ENCODE measurements around the gene MAEA. TPM values are rescaled to one million over a fixed set of nuclear protein-coding genes. Genes with fewer than 3 reads are reported as not detected.

MAEA gene
- total RNA-seq, 1 donor, result 70.6 TPM

GRCh38 chr4:1329408-1330371 is 40.0 kb downstream of the MAEA start:
- no peaks in the 10 kb centered on the region for H3K4me1 ChIP-seq (ENCODE audit: insufficient read depth, low read length)
- no peak overlapping the region for H3K27ac ChIP-seq (ENCODE audit: low read depth, low read length)
- H3K36me3 ChIP-seq (ENCODE audit: insufficient read depth, low read length), result peaks cover 60% of the 10 kb centered on the region
- peaks cover 25% of the 10 kb centered on the region for H4K20me1 ChIP-seq (ENCODE audit: insufficient read depth, low read length)
- H3K4me3 ChIP-seq (ENCODE audit: insufficient read depth, low read length), result no peak overlapping the region
- H3K9me3 ChIP-seq (ENCODE audit: low read depth, low read length), result peaks cover 7% of the 10 kb centered on the region
- peaks cover 64% of the 10 kb centered on the region for H3K79me2 ChIP-seq (ENCODE audit: insufficient read depth, low read length)
- no peak for TF ChIP-seq CTCF (IDR thresholded peaks at IDR 0.05; ENCODE audit: extremely low read depth, low read depth, low read length)
- peak; percentile 80 for DNase-seq (ENCODE audit: insufficient read length, low spot score, missing footprints)
- no peak overlapping the region for H3K4me2 ChIP-seq (ENCODE audit: insufficient read depth, low read length)
- no peak overlapping the region for H2AFZ ChIP-seq (ENCODE audit: low read length)
- no peaks in the 10 kb centered on the region for H3K27me3 ChIP-seq (ENCODE audit: insufficient read depth, low read length)

DNA sequence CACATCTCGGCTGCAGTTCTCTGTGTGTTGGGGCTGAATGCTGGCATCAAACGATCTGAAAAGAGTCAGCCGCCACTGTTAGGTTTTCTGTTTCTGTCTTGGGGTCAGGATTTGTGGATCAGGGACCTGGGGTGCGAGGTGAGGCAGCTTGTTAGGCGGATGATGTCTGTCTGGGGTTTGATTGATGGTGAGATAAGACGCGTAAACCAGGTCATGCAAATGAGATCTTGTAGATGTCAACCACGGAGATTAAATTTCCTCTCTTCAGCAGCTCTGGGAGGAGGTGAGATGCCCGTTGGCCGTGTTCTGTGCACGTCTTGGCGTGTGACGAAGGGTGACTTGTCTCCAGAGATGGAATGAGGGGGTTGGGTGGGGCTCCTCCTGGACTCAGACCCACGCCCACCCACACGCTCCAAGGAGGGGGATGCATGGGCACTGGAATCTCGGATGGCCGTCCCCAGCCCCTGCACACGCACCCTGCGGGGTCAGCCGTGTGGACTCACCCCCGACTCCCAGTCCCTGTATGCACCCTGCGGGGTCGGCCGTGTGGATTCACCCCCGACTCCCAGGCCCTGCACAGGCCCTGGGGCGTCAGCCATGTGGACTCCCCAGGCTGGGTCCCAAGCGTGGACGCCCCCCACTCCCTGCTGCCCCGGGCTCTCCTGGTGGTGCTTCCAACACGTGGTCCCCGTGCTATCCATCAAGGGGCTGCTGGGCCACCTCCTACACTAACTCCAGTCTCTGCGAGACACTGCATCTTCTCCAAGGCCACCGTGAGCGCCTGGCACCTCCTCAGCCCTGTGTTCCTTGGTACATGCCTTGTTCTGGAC is 41.3 kb downstream of the MAEA start:
- H3K27ac ChIP-seq (ENCODE audit: low read depth, low read length), result peak overlapping the region; percentile 23
- H3K4me1 ChIP-seq (ENCODE audit: insufficient read depth, low read length), result no peaks in the 10 kb centered on the region
- no peak for TF ChIP-seq CTCF (IDR thresholded peaks at IDR 0.05; ENCODE audit: extremely low read depth, low read depth, low read length)
- H3K9me3 ChIP-seq (ENCODE audit: low read depth, low read length), result peaks cover under 1% of the 10 kb centered on the region
- H3K27me3 ChIP-seq (ENCODE audit: insufficient read depth, low read length), result no peaks in the 10 kb centered on the region
- H3K4me3 ChIP-seq (ENCODE audit: insufficient read depth, low read length), result no peak overlapping the region
- no peak overlapping the region for H3K4me2 ChIP-seq (ENCODE audit: insufficient read depth, low read length)
- DNase-seq (ENCODE audit: insufficient read length, low spot score, missing footprints), result peak; percentile 80
- H3K79me2 ChIP-seq (ENCODE audit: insufficient read depth, low read length), result peaks cover 68% of the 10 kb centered on the region
- H3K36me3 ChIP-seq (ENCODE audit: insufficient read depth, low read length), result peaks cover 58% of the 10 kb centered on the region
- no peak overlapping the region for H2AFZ ChIP-seq (ENCODE audit: low read length)
- H4K20me1 ChIP-seq (ENCODE audit: insufficient read depth, low read length), result peaks cover 12% of the 10 kb centered on the region

DNA sequence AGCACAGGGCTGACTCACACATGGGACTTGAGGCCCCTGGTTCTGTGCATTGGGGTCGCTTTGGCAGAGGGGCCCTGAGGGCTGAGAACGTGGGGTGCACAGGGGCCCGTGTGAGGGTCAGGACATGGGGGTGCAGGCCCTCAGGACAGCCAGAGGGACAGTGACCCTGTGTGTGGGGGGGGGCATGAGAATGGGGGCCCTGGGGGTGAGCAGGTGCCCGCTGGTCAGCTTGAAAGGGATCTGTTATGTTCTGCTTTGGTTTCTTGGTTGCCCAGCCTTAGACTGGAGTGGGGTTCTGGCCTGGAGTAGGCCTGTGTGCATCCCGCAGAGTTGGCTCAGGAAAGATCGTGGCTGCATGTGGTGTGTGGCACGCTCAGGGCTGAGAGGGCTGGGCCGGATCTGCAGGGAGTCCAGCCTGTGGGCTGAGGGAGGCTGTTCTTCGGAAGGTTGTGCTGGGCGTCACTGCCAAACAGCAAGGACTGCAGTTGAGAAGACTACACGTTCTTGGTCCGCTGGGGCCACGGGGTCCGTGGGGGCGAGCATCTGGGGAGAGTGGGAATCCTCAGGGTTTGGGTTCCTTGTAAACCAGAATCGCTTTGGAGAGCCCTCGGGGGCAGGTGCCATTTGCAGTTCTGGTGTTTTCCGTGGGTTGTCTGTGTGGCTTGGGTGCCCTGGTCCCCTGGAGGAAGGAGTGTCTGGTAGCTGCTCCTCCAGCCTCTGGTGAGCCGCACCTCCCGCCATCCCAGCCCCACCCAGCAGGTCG is 42.1 kb downstream of the MAEA start:
- no peak overlapping the region for H3K4me2 ChIP-seq (ENCODE audit: insufficient read depth, low read length)

More for the DNA sequence above, 42.1 kb downstream of the MAEA start:
- peak; percentile 83 for DNase-seq (ENCODE audit: insufficient read length, low spot score, missing footprints)
- H4K20me1 ChIP-seq (ENCODE audit: insufficient read depth, low read length), result peaks cover 11% of the 10 kb centered on the region
- H3K4me3 ChIP-seq (ENCODE audit: insufficient read depth, low read length), result no peak overlapping the region
- peaks cover 60% of the 10 kb centered on the region for H3K36me3 ChIP-seq (ENCODE audit: insufficient read depth, low read length)
- no peaks in the 10 kb centered on the region for H3K27me3 ChIP-seq (ENCODE audit: insufficient read depth, low read length)
- H3K4me1 ChIP-seq (ENCODE audit: insufficient read depth, low read length), result no peaks in the 10 kb centered on the region
- no peak overlapping the region for H2AFZ ChIP-seq (ENCODE audit: low read length)
- peaks cover 65% of the 10 kb centered on the region for H3K79me2 ChIP-seq (ENCODE audit: insufficient read depth, low read length)
- TF ChIP-seq CTCF (IDR thresholded peaks at IDR 0.05; ENCODE audit: extremely low read depth, low read depth, low read length), result no peak
- H3K9me3 ChIP-seq (ENCODE audit: low read depth, low read length), result peaks cover 2% of the 10 kb centered on the region
- no peak overlapping the region for H3K27ac ChIP-seq (ENCODE audit: low read depth, low read length)
